ENCODE measurements around the gene NME5.

Gene NME5

GRCh38 chr5:138138949-138139780 lies at the start of gene NME5:
Gene NME5, minus strand, starts transcription at chr5:138139428. Its CDS starts 648 bp downstream, at chr5:138138780.
- H3K4me3 ChIP-seq (ENCODE audit: low read length), result peak within 1 kb of the TSS; percentile 61
- H3K9ac ChIP-seq (ENCODE audit: low read length), result no peak within 1 kb of the TSS

GRCh38 chr5:138188626-138189025 lies 49.4 kb upstream of the NME5 start:
- H3K9ac ChIP-seq (ENCODE audit: low read length), result no peak overlapping the region
- peaks cover 91% of the 10 kb centered on the region for H3K36me3 ChIP-seq (ENCODE audit: control insufficient read depth, low read depth, low read length)
- no peaks in the 10 kb centered on the region for H3K4me1 ChIP-seq (ENCODE audit: control insufficient read depth, low read depth, low read length)
- H3K27ac ChIP-seq (ENCODE audit: low read length), result no peak overlapping the region
- no peak overlapping the region for H3K4me3 ChIP-seq (ENCODE audit: low read length)
- H3K9me3 ChIP-seq (ENCODE audit: control insufficient read depth, low read depth, low read length), result no peaks in the 10 kb centered on the region
- no peaks in the 10 kb centered on the region for H3K27me3 ChIP-seq (ENCODE audit: control insufficient read depth, insufficient read depth, low read length)

More at GRCh38 chr5:138138949-138139780, at the start of gene NME5:
- H3K27ac ChIP-seq (ENCODE audit: low read length), result no peak within 1 kb of the TSS
- no peaks in the 10 kb centered on the region for H3K36me3 ChIP-seq (ENCODE audit: control insufficient read depth, low read depth, low read length)
- no peaks in the 10 kb centered on the region for H3K4me1 ChIP-seq (ENCODE audit: control insufficient read depth, low read depth, low read length)
- no peaks in the 10 kb centered on the region for H3K9me3 ChIP-seq (ENCODE audit: control insufficient read depth, low read depth, low read length)
- no peaks in the 10 kb centered on the region for H3K27me3 ChIP-seq (ENCODE audit: control insufficient read depth, insufficient read depth, low read length)

- H3K4me1 ChIP-seq (ENCODE audit: control insufficient read depth, low read depth, low read length), result no peaks in the 10 kb centered on the region
- H3K4me3 ChIP-seq (ENCODE audit: low read length), result no peak overlapping the region
- no peaks in the 10 kb centered on the region for H3K27me3 ChIP-seq (ENCODE audit: control insufficient read depth, insufficient read depth, low read length)
- no peak overlapping the region for H3K27ac ChIP-seq (ENCODE audit: low read length)
- H3K9me3 ChIP-seq (ENCODE audit: control insufficient read depth, low read depth, low read length), result no peaks in the 10 kb centered on the region
- H3K36me3 ChIP-seq (ENCODE audit: control insufficient read depth, low read depth, low read length), result peaks cover 92% of the 10 kb centered on the region
- no peak overlapping the region for H3K9ac ChIP-seq (ENCODE audit: low read length)
Observed at GRCh38 chr5:138186002-138186447, 46.8 kb upstream of the NME5 start.

GRCh38 chr5:138182808-138183207 lies 43.6 kb upstream of the NME5 start:
- Histone ChIP-seq H3K9me3 (ENCODE audit: control insufficient read depth, low read depth, low read length) (no peaks in the 10 kb centered on the region), H3K9ac (ENCODE audit: low read length) (no peak overlapping the region), H3K27ac (ENCODE audit: low read length) (no peak overlapping the region), H3K27me3 (ENCODE audit: control insufficient read depth, insufficient read depth, low read length) (no peaks in the 10 kb centered on the region), H3K4me3 (ENCODE audit: low read length) (no peak overlapping the region), H3K4me1 (ENCODE audit: control insufficient read depth, low read depth, low read length) (peaks cover 4% of the 10 kb centered on the region), H3K36me3 (ENCODE audit: control insufficient read depth, low read depth, low read length) (peaks cover 68% of the 10 kb centered on the region)

GRCh38 chr5:138180841-138181240 lies 41.6 kb upstream of the NME5 start:
- H3K27ac ChIP-seq (ENCODE audit: low read length), result no peak overlapping the region
- no peaks in the 10 kb centered on the region for H3K9me3 ChIP-seq (ENCODE audit: control insufficient read depth, low read depth, low read length)
- no peak overlapping the region for H3K4me3 ChIP-seq (ENCODE audit: low read length)
- H3K27me3 ChIP-seq (ENCODE audit: control insufficient read depth, insufficient read depth, low read length), result no peaks in the 10 kb centered on the region
- H3K4me1 ChIP-seq (ENCODE audit: control insufficient read depth, low read depth, low read length), result peaks cover 4% of the 10 kb centered on the region
- H3K9ac ChIP-seq (ENCODE audit: low read length), result no peak overlapping the region
- peaks cover 51% of the 10 kb centered on the region for H3K36me3 ChIP-seq (ENCODE audit: control insufficient read depth, low read depth, low read length)

- no peaks in the 10 kb centered on the region for H3K27me3 ChIP-seq (ENCODE audit: control insufficient read depth, insufficient read depth, low read length)
- peaks cover 49% of the 10 kb centered on the region for H3K36me3 ChIP-seq (ENCODE audit: control insufficient read depth, low read depth, low read length)
- peaks cover 4% of the 10 kb centered on the region for H3K4me1 ChIP-seq (ENCODE audit: control insufficient read depth, low read depth, low read length)
- H3K27ac ChIP-seq (ENCODE audit: low read length), result no peak overlapping the region
- no peaks in the 10 kb centered on the region for H3K9me3 ChIP-seq (ENCODE audit: control insufficient read depth, low read depth, low read length)
- H3K4me3 ChIP-seq (ENCODE audit: low read length), result peak overlapping the region; percentile 98
- H3K9ac ChIP-seq (ENCODE audit: low read length), result peak overlapping the region; percentile 94
Observed at GRCh38 chr5:138180183-138180782, 41.1 kb upstream of the NME5 start.

- Histone ChIP-seq H3K9me3 (ENCODE audit: control insufficient read depth, low read depth, low read length) (no peaks in the 10 kb centered on the region), H3K27me3 (ENCODE audit: control insufficient read depth, insufficient read depth, low read length) (no peaks in the 10 kb centered on the region), H3K4me1 (ENCODE audit: control insufficient read depth, low read depth, low read length) (peaks cover 4% of the 10 kb centered on the region), H3K4me3 (ENCODE audit: low read length) (peak overlapping the region; percentile 98), H3K9ac (ENCODE audit: low read length) (peak overlapping the region; percentile 94), H3K36me3 (ENCODE audit: control insufficient read depth, low read depth, low read length) (peaks cover 47% of the 10 kb centered on the region), H3K27ac (ENCODE audit: low read length) (peak overlapping the region; percentile 78)
Observed at GRCh38 chr5:138179277-138179857, 40.1 kb upstream of the NME5 start.

GRCh38 chr5:138178516-138179276 lies 39.5 kb upstream of the NME5 start, which contains the start of the genes BRD8 and KIF20A:
Gene BRD8, minus strand, starts transcription at chr5:138178630. Its CDS starts 16 bp downstream, at chr5:138178614.
Gene KIF20A, plus strand, starts transcription at chr5:138179112. Its CDS starts 569 bp downstream, at chr5:138179681.
- H3K9ac ChIP-seq (ENCODE audit: low read length), result peak within 1 kb of the TSS; percentile 94
- H3K4me1 ChIP-seq (ENCODE audit: control insufficient read depth, low read depth, low read length), result peaks cover 4% of the 10 kb centered on the region
- peak within 1 kb of the TSS; percentile 98 for H3K4me3 ChIP-seq (ENCODE audit: low read length)
- peak within 1 kb of the TSS; percentile 90 for H3K27ac ChIP-seq (ENCODE audit: low read length)
- peaks cover 47% of the 10 kb centered on the region for H3K36me3 ChIP-seq (ENCODE audit: control insufficient read depth, low read depth, low read length)
- no peaks in the 10 kb centered on the region for H3K27me3 ChIP-seq (ENCODE audit: control insufficient read depth, insufficient read depth, low read length)
- H3K9me3 ChIP-seq (ENCODE audit: control insufficient read depth, low read depth, low read length), result no peaks in the 10 kb centered on the region

- peaks cover 4% of the 10 kb centered on the region for H3K4me1 ChIP-seq (ENCODE audit: control insufficient read depth, low read depth, low read length)
- H3K27ac ChIP-seq (ENCODE audit: low read length), result peak overlapping the region; percentile 90
- H3K9me3 ChIP-seq (ENCODE audit: control insufficient read depth, low read depth, low read length), result no peaks in the 10 kb centered on the region
- H3K4me3 ChIP-seq (ENCODE audit: low read length), result peak overlapping the region; percentile 98
- peaks cover 44% of the 10 kb centered on the region for H3K36me3 ChIP-seq (ENCODE audit: control insufficient read depth, low read depth, low read length)
- peak overlapping the region; percentile 94 for H3K9ac ChIP-seq (ENCODE audit: low read length)
- H3K27me3 ChIP-seq (ENCODE audit: control insufficient read depth, insufficient read depth, low read length), result no peaks in the 10 kb centered on the region
Observed at GRCh38 chr5:138177941-138178515, 38.8 kb upstream of the NME5 start.

GRCh38 chr5:138170299-138170698 lies 31.1 kb upstream of the NME5 start:
- Histone ChIP-seq H3K36me3 (ENCODE audit: control insufficient read depth, low read depth, low read length) (peaks cover 87% of the 10 kb centered on the region), H3K9me3 (ENCODE audit: control insufficient read depth, low read depth, low read length) (no peaks in the 10 kb centered on the region), H3K4me3 (ENCODE audit: low read length) (no peak overlapping the region), H3K9ac (ENCODE audit: low read length) (no peak overlapping the region), H3K27me3 (ENCODE audit: control insufficient read depth, insufficient read depth, low read length) (no peaks in the 10 kb centered on the region), H3K4me1 (ENCODE audit: control insufficient read depth, low read depth, low read length) (no peaks in the 10 kb centered on the region), H3K27ac (ENCODE audit: low read length) (no peak overlapping the region)

All from iPS-18a (cell line).